Panc1 (cell line): ENCODE measurements around the gene AKAP6. TPM values are rescaled to one million over a fixed set of nuclear protein-coding genes. Genes with fewer than 3 reads are reported as not detected.

Experiments
- ATAC-seq: fragments of 200-7000 bp; cut with Tn5 transposase; 2 replicates; pipeline ENCODE4 v1.9.1; 2020; ENCODE audit warnings: mild to moderate bottlenecking, moderate library complexity
- BruUV-seq: library from RNA; stranded (reverse); fragments of 400-500 nt; replicated peaks from 2 replicates; lab custom pipeline; 2021; lab: Mats Ljungman, UMichigan
- CTCF ChIA-PET: fragments of 300-600 bp; sonication (Branson Sonifier 250); formaldehyde crosslinking; loops from one replicate; lab custom pipeline; 2022; ENCODE audit warnings: antibody characterized with exemption; lab: Charles Lee
- POLR2A ChIA-PET: fragments of 300-600 bp; sonication (Branson Sonifier 250); formaldehyde crosslinking; loops from one replicate; lab custom pipeline; 2022; ENCODE audit warnings: antibody characterized with exemption; lab: Charles Lee
- DNase-seq: peaks from one replicate; pipeline ENCODE4 v3.0.0-alpha.2; 2010; ENCODE audit warnings: low read depth, low spot score
- H3K27ac ChIP-seq: 2 replicates; pipeline ENCODE4 v1.5.1; 2011; ENCODE audit warnings: mild to moderate bottlenecking, low read length, inconsistent platforms
- H3K27me3 ChIP-seq: fragments of 200-500 bp; sonication (Bioruptor generic); 2 replicates; pipeline ENCODE4 v1.6.0; 2014; ENCODE audit warnings: low read length, inconsistent platforms; ENCODE audit not compliant: control insufficient read depth, insufficient read depth
- H3K36me3 ChIP-seq: fragments of 200-500 bp; sonication (Bioruptor generic); 2 replicates; pipeline ENCODE4 v1.5.1; 2014; ENCODE audit warnings: inconsistent platforms, mild to moderate bottlenecking, low read length, moderate library complexity; ENCODE audit not compliant: control insufficient read depth, insufficient read depth
- H3K4me1 ChIP-seq: 2 replicates; pipeline ENCODE4 v1.5.1; 2011; ENCODE audit warnings: inconsistent platforms, mild to moderate bottlenecking, low read length, moderate library complexity; ENCODE audit not compliant: control insufficient read depth, insufficient read depth
- H3K4me3 ChIP-seq, 2 experiments: 2 replicates each; pipeline ENCODE4 v1.5.1; 2011 to 2012; ENCODE audit warnings: low read depth in 2 of 2, low read length in 2 of 2, mild to moderate bottlenecking in 2 of 2, inconsistent platforms in 1 of 2, moderate library complexity in 1 of 2
- H3K9me3 ChIP-seq: fragments of 200-500 bp; sonication (Bioruptor generic); 2 replicates; pipeline ENCODE4 v1.5.1; 2014; ENCODE audit warnings: low read depth, mild to moderate bottlenecking, inconsistent platforms, low read length, moderate library complexity; ENCODE audit not compliant: control insufficient read depth, insufficient read depth
- POLR2AphosphoS5 ChIP-seq: IDR thresholded peaks from 2 replicates; pipeline ENCODE4 v1.6.1; 2012; ENCODE audit warnings: mild to moderate bottlenecking, low read depth, low read length, moderate library complexity
- SIN3A ChIP-seq: IDR thresholded peaks from 2 replicates; pipeline ENCODE4 v1.6.1; 2012; ENCODE audit warnings: low read depth, mild to moderate bottlenecking, low read length, moderate library complexity, borderline replicate concordance; ENCODE audit not compliant: insufficient read depth
- TCF7L2 ChIP-seq: IDR thresholded peaks from 2 replicates; pipeline ENCODE4 v1.6.1; 2011; ENCODE audit warnings: mild to moderate bottlenecking, low read depth, low read length, inconsistent platforms
- in situ Hi-C: cut with HindIII; loops from 2 replicates; pipeline ENCODE4 v1.10.0; 2016; ENCODE audit warnings: low sequenced_read_pairs, low pct_unique_long_range_greater_than_20kb
- intact Hi-C: fragments of 100-400 bp; cut with micrococcal nuclease; formaldehyde crosslinking; loops from one replicate; pipeline ENCODE4 v1.10.0; 2022; ENCODE audit not compliant: unreplicated experiment
- total RNA-seq: library from RNA; stranded (reverse); gene quantifications from one replicate; pipeline ENCODE4 v1.2.1, GENCODE V29; 2021; ENCODE audit not compliant: unreplicated experiment
- TF ChIP-seq, protein P1 (sequence below), 2 experiments: IDR thresholded peaks; 2 replicates each; pipeline ENCODE4 v1.6.1; 2011 to 2012; ENCODE audit warnings: low read depth in 2 of 2, control low read depth in 1 of 2, low read length in 1 of 2, mild to moderate bottlenecking in 1 of 2, moderate library complexity in 1 of 2; ENCODE audit not compliant: insufficient read depth in 1 of 2
- TF ChIP-seq, protein P2 (sequence below): fragments of 450-650 bp; IDR thresholded peaks from 2 replicates; pipeline ENCODE4 v1.5.1; 2017; ENCODE audit warnings: mild to moderate bottlenecking

Gene AKAP6
- total RNA-seq, 1 experiment from 2014 or later = 0.82 TPM

DNA sequence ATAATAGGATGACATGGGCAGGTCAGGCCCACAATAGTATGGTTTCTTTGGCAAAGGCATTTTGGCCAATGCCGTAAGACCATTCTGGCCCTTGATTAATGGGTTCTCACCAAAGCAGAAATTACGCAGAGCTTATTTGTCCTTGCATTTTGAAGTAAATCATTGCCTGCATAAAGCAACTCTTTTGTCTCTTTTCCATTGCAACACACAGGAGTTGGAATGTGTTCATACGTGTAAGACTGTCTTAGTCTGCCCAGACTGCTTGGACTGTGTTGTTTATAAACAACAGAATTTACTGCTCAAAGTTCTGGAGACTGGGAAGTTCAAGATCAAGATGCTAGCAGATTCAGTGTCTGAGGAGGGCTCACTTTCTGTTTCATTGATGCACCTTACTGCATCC, 506.8 kb downstream of the AKAP6 start:
- no peaks in the 10 kb centered on the region for H3K9me3 ChIP-seq
- POLR2A ChIA-PET = no interaction called here
- H3K4me3 ChIP-seq = no peak overlapping the region
- in situ Hi-C loops (no loop called here), intact Hi-C loops (no loop called here)
- H3K27me3 ChIP-seq = no peaks in the 10 kb centered on the region
- no peaks in the 10 kb centered on the region for H3K4me1 ChIP-seq
- CTCF ChIA-PET = no interaction called here
- ATAC-seq = no peak
- DNase-seq = no peak
- no peaks in the 10 kb centered on the region for H3K36me3 ChIP-seq
- TF ChIP-seq, protein P1, sequence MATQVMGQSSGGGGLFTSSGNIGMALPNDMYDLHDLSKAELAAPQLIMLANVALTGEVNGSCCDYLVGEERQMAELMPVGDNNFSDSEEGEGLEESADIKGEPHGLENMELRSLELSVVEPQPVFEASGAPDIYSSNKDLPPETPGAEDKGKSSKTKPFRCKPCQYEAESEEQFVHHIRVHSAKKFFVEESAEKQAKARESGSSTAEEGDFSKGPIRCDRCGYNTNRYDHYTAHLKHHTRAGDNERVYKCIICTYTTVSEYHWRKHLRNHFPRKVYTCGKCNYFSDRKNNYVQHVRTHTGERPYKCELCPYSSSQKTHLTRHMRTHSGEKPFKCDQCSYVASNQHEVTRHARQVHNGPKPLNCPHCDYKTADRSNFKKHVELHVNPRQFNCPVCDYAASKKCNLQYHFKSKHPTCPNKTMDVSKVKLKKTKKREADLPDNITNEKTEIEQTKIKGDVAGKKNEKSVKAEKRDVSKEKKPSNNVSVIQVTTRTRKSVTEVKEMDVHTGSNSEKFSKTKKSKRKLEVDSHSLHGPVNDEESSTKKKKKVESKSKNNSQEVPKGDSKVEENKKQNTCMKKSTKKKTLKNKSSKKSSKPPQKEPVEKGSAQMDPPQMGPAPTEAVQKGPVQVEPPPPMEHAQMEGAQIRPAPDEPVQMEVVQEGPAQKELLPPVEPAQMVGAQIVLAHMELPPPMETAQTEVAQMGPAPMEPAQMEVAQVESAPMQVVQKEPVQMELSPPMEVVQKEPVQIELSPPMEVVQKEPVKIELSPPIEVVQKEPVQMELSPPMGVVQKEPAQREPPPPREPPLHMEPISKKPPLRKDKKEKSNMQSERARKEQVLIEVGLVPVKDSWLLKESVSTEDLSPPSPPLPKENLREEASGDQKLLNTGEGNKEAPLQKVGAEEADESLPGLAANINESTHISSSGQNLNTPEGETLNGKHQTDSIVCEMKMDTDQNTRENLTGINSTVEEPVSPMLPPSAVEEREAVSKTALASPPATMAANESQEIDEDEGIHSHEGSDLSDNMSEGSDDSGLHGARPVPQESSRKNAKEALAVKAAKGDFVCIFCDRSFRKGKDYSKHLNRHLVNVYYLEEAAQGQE (IDR thresholded peaks at IDR 0.05; ENCODE audit: insufficient read depth in 1 of 2, low read depth in 2 of 2, low read length in 1 of 2) = no peak
- TF ChIP-seq, protein P2, sequence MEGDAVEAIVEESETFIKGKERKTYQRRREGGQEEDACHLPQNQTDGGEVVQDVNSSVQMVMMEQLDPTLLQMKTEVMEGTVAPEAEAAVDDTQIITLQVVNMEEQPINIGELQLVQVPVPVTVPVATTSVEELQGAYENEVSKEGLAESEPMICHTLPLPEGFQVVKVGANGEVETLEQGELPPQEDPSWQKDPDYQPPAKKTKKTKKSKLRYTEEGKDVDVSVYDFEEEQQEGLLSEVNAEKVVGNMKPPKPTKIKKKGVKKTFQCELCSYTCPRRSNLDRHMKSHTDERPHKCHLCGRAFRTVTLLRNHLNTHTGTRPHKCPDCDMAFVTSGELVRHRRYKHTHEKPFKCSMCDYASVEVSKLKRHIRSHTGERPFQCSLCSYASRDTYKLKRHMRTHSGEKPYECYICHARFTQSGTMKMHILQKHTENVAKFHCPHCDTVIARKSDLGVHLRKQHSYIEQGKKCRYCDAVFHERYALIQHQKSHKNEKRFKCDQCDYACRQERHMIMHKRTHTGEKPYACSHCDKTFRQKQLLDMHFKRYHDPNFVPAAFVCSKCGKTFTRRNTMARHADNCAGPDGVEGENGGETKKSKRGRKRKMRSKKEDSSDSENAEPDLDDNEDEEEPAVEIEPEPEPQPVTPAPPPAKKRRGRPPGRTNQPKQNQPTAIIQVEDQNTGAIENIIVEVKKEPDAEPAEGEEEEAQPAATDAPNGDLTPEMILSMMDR = no peak
- TF ChIP-seq POLR2AphosphoS5 = no peak
- no peak for TF ChIP-seq SIN3A
- TF ChIP-seq TCF7L2 = no peak
- no TSS peak for BruUV-seq
- no peak overlapping the region for H3K27ac ChIP-seq

DNA sequence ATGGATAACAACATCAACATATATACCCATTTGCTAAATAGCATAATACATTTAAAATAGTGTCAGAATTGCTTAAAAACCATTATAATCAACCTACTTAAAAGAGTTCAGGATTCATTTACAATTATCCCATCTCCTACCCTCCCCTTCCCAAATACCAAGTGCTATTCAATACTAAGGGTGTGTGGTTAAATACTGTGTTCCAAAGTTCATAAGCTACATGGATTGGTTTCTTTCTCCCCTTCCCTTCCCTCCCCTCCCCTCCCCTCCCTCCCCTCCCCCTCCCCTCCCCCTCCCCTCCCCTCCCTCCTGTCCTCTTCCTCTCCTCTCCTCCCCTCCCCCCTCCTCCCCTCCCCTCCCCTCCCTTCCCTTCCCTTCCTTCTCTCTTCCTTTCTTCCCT, 512.6 kb downstream of the AKAP6 start:
- DNase-seq (no peak), ATAC-seq (no peak)
- Histone ChIP-seq H3K27me3 (no peaks in the 10 kb centered on the region), H3K4me3 (no peak overlapping the region), H3K9me3 (no peaks in the 10 kb centered on the region), H3K36me3 (no peaks in the 10 kb centered on the region), H3K4me1 (no peaks in the 10 kb centered on the region), H3K27ac (no peak overlapping the region)
- CTCF ChIA-PET = no interaction called here
- no TSS peak for BruUV-seq
- in situ Hi-C loops = no loop called here
- intact Hi-C loops = no loop called here
- POLR2A ChIA-PET = no interaction called here
- TF ChIP-seq POLR2AphosphoS5 = no peak
- TF ChIP-seq, protein P1 (IDR thresholded peaks at IDR 0.05; ENCODE audit: insufficient read depth in 1 of 2, low read depth in 2 of 2, low read length in 1 of 2) = no peak
- TF ChIP-seq, protein P2 = no peak
- TF ChIP-seq TCF7L2 = no peak
- TF ChIP-seq SIN3A = no peak
